Amniotic epithelial cell (primary cell): ENCODE data around the gene SPATA2.
A peak's percentile ranks its signal among the peaks of the same experiment; 100 is the strongest.

Experiments
- DNase-seq: peaks from one replicate; pipeline ENCODE4 v3.0.0-alpha.2; 2010; ENCODE audit warnings: low read depth

The SPATA2 gene

DNA sequence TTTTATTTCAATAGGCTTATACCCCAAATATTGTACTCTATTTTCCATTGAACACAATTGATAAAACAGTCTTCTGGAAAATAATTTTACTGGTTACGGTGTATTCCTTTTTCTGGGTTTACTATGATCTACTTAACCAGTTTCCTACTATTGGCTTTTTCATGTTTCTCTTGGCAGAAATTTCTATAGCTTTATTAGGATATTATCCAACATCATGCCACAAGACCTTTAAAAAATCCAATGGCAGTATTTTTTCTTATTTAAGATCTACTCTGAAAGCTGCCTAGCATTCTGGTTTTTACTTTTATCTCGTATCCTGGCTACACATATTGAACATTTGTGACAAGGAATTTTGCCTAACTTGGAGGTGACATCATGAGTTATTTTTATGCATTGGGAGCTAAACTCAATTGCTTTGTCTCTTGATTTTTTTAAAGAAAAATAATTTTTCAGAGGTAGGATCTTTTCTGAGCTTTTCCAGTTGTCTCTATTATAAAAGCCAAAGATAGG is 57.2 kb downstream of the SPATA2 start:
- no peak for DNase-seq

DNA sequence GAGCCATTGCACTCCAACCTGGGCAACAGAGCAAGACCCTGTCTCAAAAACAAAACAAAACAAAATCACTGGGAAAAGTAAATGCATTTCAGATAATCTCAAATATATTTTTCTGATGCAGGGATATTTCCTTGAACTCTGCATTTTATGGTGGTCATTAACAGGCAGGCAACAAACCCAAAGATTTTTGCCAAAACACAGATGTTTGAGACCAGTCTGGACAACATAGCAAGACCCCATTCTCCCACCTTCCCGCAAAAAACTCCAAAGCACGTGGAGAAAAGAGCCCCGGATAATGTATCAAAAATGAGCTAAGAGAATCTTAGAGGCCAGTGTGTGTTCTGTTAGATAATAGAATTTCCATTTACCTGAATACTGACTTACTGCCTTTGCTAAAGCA is 58.4 kb downstream of the SPATA2 start:
- DNase-seq: no peak

DNA sequence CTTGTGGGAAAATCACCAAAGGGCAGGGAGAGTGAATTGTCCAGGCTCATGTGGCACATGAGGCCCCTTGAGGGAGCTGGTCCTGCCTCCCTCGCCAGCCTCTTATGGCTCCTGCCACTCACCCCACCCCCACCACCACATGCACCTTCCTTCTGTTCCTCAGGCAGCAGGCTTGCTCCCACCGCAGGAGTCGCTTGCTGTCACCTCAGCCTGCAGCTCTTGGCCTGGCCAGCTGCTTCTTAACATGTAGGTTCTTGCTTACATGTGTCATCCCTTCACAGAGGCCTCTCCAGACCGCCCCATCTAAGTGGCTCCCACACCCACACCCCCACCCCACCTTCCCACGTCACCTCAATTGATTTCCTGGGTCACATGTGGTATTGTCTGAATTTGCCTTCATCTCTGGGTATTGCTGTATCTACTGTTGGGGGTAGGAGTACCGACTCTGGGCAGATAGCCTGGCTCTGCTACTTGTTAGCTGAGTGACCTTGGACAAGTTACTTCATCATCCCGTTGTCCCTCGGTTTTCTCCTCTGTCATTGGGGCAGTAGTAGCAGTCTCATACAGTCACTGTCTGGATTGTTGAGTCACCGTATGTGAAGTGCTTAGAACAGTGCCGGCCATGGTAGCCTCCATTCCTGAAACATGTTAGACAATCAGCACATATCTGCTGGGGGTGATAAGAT is 61.0 kb downstream of the SPATA2 start:
- no peak for DNase-seq

DNA sequence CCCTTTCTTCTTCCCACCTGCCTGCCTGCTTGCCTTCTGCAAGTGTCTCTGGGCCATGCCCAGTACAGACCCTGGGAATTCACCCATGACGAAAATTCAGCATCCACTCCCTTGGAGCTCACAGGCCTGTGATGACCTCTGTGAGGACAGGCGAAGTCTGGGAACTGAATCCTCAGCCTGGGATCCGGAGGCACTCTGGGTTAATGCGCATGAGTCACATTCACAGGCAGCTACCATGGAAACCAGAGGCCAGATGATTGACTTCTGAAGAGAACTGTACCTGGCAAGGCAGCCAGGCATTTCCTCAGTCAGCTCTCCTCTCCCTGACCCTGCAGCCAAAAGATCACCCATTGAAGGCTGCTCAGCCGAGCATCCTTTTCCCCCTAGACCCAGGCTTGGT is 61.7 kb downstream of the SPATA2 start:
- DNase-seq: peak; percentile 97
